COLO668 (cell line): Measurements from ENCODE around the gene TMA7.

Experiments
- DNase-seq: peaks from one replicate; lab custom pipeline; 2025; ENCODE audit not compliant: unreplicated experiment; lab: John Stamatoyannopoulos, UW

Gene TMA7

DNA sequence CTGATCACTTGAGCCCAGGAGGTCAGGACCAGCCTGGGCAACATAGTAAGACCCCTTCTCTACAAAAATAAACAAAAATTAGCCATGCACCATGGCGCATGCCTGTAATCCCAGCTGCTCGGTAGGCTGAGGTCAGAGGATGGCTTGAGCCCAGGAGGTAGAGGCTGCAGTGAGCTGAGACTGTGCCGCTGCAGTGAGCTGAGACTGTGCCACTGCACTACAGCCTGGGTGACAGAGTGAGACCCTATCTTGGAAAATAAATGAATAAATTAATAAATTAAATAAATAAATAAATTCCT is 53.1 kb downstream of the TMA7 start:
- DNase-seq: no peak
